ENCODE results near the gene PRDM4. TPM values are rescaled to one million over a fixed set of nuclear protein-coding genes. Genes with fewer than 3 reads are reported as not detected.

PRDM4 gene
- total and polyA plus RNA-seq, 2 donors (not counting 1 experiment from before 2014, with no cell fraction given) = 22.5 to 23.9 TPM

GRCh38 chr12:107760207-107760808, 629 bp downstream of the PRDM4 start:
- peaks cover 40% of the 10 kb centered on the region for H3K79me2 ChIP-seq (ENCODE audit: control insufficient read depth, insufficient read depth, low read length)
- no peaks in the 10 kb centered on the region for H3K9me3 ChIP-seq (ENCODE audit: control insufficient read depth, insufficient read depth, low read depth, low read length)
- peak overlapping the region; percentile 27 for H2AFZ ChIP-seq (ENCODE audit: low read length)
- no peaks in the 10 kb centered on the region for H3K27me3 ChIP-seq (ENCODE audit: control insufficient read depth, insufficient read depth, low read length)
- peak in 1 of 2 donors; percentile 16 for DNase-seq (ENCODE audit: low read depth in 2 of 2)
- H3K27ac ChIP-seq (ENCODE audit: insufficient read depth, low read length) = peak overlapping the region; percentile 82
- H3K36me3 ChIP-seq (ENCODE audit: control insufficient read depth, insufficient read depth, low read length) = peaks cover 4% of the 10 kb centered on the region
- TF ChIP-seq CTCF (conservative IDR thresholded peaks at IDR 0.05 in 1 of 2, IDR thresholded peaks at IDR 0.05 in 1 of 2; ENCODE audit: low read depth in 1 of 2, low read length in 2 of 2) (no peak), EZH2 (IDR thresholded peaks at IDR 0.05; ENCODE audit: low read length, missing control alignments) (no peak)
- H3K4me2 ChIP-seq (ENCODE audit: extremely low read depth, insufficient read depth, low read length) = peak overlapping the region; percentile 88
- peak overlapping the region; percentile 83 for H3K9ac ChIP-seq (ENCODE audit: insufficient read depth, low read length)
- no peaks in the 10 kb centered on the region for H4K20me1 ChIP-seq (ENCODE audit: control insufficient read depth, extremely low read depth, insufficient read depth, low read length)
- peak overlapping the region; percentile 82 to 93 (median 90) for H3K4me3 ChIP-seq (replicated peaks in 1 of 4; ENCODE audit: control extremely low read depth in 1 of 4, insufficient read depth in 1 of 4, low read depth in 3 of 4, low read length in 4 of 4)
- H3K4me1 ChIP-seq (ENCODE audit: control insufficient read depth, extremely low read depth, insufficient read depth, low read length) = peaks cover 3% of the 10 kb centered on the region

- Histone ChIP-seq H3K9ac (ENCODE audit: insufficient read depth, low read length) (peak overlapping the region; percentile 26), H2AFZ (ENCODE audit: low read length) (no peak overlapping the region), H3K27me3 (ENCODE audit: control insufficient read depth, insufficient read depth, low read length) (no peaks in the 10 kb centered on the region), H3K36me3 (ENCODE audit: control insufficient read depth, insufficient read depth, low read length) (peaks cover 4% of the 10 kb centered on the region), H3K4me1 (ENCODE audit: control insufficient read depth, extremely low read depth, insufficient read depth, low read length) (peaks cover 3% of the 10 kb centered on the region), H3K9me3 (ENCODE audit: control insufficient read depth, insufficient read depth, low read depth, low read length) (no peaks in the 10 kb centered on the region), H3K27ac (ENCODE audit: insufficient read depth, low read length) (peak overlapping the region; percentile 84), H4K20me1 (ENCODE audit: control insufficient read depth, extremely low read depth, insufficient read depth, low read length) (no peaks in the 10 kb centered on the region), H3K79me2 (ENCODE audit: control insufficient read depth, insufficient read depth, low read length) (peaks cover 40% of the 10 kb centered on the region), H3K4me2 (ENCODE audit: extremely low read depth, insufficient read depth, low read length) (peak overlapping the region; percentile 88), H3K4me3 (replicated peaks in 1 of 4; ENCODE audit: control extremely low read depth in 1 of 4, insufficient read depth in 1 of 4, low read depth in 3 of 4, low read length in 4 of 4) (peak overlapping the region; percentile 82 to 93 (median 90))
- TF ChIP-seq EZH2 (IDR thresholded peaks at IDR 0.05; ENCODE audit: low read length, missing control alignments) (no peak), CTCF (conservative IDR thresholded peaks at IDR 0.05 in 1 of 2, IDR thresholded peaks at IDR 0.05 in 1 of 2; ENCODE audit: low read depth in 1 of 2, low read length in 2 of 2) (no peak)
- peak; percentile 85 to 86 for DNase-seq (ENCODE audit: low read depth in 2 of 2)
Measured at GRCh38 chr12:107759410-107759809, 1.5 kb downstream of the PRDM4 start.

GRCh38 chr12:107749083-107749482, 11.9 kb downstream of the PRDM4 start:
- Histone ChIP-seq H3K36me3 (ENCODE audit: control insufficient read depth, insufficient read depth, low read length) (peaks cover 12% of the 10 kb centered on the region), H3K4me3 (replicated peaks in 1 of 4; ENCODE audit: control extremely low read depth in 1 of 4, insufficient read depth in 1 of 4, low read depth in 3 of 4, low read length in 4 of 4) (peak overlapping the region in 1 of 4 experiments; percentile 28), H4K20me1 (ENCODE audit: control insufficient read depth, extremely low read depth, insufficient read depth, low read length) (no peaks in the 10 kb centered on the region), H3K4me1 (ENCODE audit: control insufficient read depth, extremely low read depth, insufficient read depth, low read length) (peaks cover 11% of the 10 kb centered on the region), H3K27ac (ENCODE audit: insufficient read depth, low read length) (peak overlapping the region; percentile 62), H2AFZ (ENCODE audit: low read length) (no peak overlapping the region), H3K4me2 (ENCODE audit: extremely low read depth, insufficient read depth, low read length) (peak overlapping the region; percentile 63), H3K27me3 (ENCODE audit: control insufficient read depth, insufficient read depth, low read length) (no peaks in the 10 kb centered on the region), H3K9ac (ENCODE audit: insufficient read depth, low read length) (no peak overlapping the region), H3K79me2 (ENCODE audit: control insufficient read depth, insufficient read depth, low read length) (peaks cover 24% of the 10 kb centered on the region), H3K9me3 (ENCODE audit: control insufficient read depth, insufficient read depth, low read depth, low read length) (no peaks in the 10 kb centered on the region)
- TF ChIP-seq CTCF (conservative IDR thresholded peaks at IDR 0.05 in 1 of 2, IDR thresholded peaks at IDR 0.05 in 1 of 2; ENCODE audit: low read depth in 1 of 2, low read length in 2 of 2) (no peak), EZH2 (IDR thresholded peaks at IDR 0.05; ENCODE audit: low read length, missing control alignments) (no peak)
- DNase-seq (ENCODE audit: low read depth in 2 of 2) = peak in 1 of 2 donors; percentile 31

Measured in fibroblast of lung (primary cell).